BJ (cell line): ENCODE results near the gene HPS1. TPM values are rescaled to one million over a fixed set of nuclear protein-coding genes. Genes with fewer than 3 reads are reported as not detected.

Experiments used
- CTCF ChIA-PET: fragments of 350-600 bp; formaldehyde crosslinking; extraction: SDS; loops from one replicate; lab custom pipeline; 2021; ENCODE audit warnings: antibody characterized with exemption, inconsistent platforms; lab: Yijun Ruan, JAX
- POLR2A ChIA-PET: fragments of 300-600 bp; sonication (Branson Sonifier 250); formaldehyde crosslinking; extraction: SDS; loops from one replicate; lab custom pipeline; 2021; ENCODE audit warnings: antibody characterized with exemption; lab: Charles Lee
- DNase-seq: peaks from one replicate; pipeline ENCODE4 v3.0.0-alpha.2; 2011; ENCODE audit warnings: low read depth
- H3K27me3 ChIP-seq: 2 replicates; pipeline ENCODE4 v1.6.0; 2011; ENCODE audit warnings: low read length; ENCODE audit not compliant: control insufficient read depth, insufficient read depth
- H3K36me3 ChIP-seq: 2 replicates; pipeline ENCODE4 v1.5.1; 2011; ENCODE audit warnings: low read length; ENCODE audit not compliant: control insufficient read depth, insufficient read depth
- H3K4me3 ChIP-seq: 2 replicates; pipeline ENCODE4 v1.5.1; 2011; ENCODE audit warnings: low read depth, mild to moderate bottlenecking, control low read depth, low read length
- CTCF ChIP-seq: IDR thresholded peaks from 2 replicates; pipeline ENCODE4 v1.5.1; 2011; ENCODE audit warnings: low read depth, mild to moderate bottlenecking, control low read depth, inconsistent platforms, low read length, moderate library complexity; ENCODE audit not compliant: insufficient read depth
- polyA plus RNA-seq: library from polyadenylated mRNA; depleted of rRNA; stranded (reverse); fragments of >200 nt; gene quantifications from 2 replicates; pipeline ENCODE4 v1.2.3, GENCODE V29; 2011; rRNA removed
- small RNA-seq: library from RNA; depleted of rRNA; stranded (forward); fragments of <200 nt; gene quantifications from one replicate; pipeline ENCODE3, GENCODE V24; 2012; ENCODE audit warnings: low replicate concordance, low read depth; ENCODE audit not compliant: insufficient read length

Gene HPS1
- polyA plus RNA-seq, 1 experiment: 88.8 TPM

DNA sequence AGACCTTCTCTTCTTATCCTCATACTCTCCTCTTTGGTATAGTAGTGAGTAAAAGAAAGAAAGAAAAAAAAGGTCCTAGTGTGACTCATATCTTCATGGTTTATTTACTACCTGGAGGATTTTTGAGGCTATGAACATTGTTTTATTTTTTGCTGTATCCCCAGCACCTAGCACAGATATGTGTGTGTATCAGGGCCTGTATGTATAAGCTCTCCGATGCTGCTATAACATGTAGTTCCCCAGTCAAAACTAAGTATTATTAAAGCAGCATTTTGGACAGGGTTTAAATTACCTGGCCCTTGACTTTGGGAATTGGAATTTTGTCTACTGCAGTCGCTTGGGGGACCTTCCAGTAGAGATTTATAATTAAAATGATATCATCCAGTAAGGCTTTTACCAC, 78.1 kb downstream of the HPS1 start:
- Histone ChIP-seq H3K27me3 (no peaks in the 10 kb centered on the region; the same call in 1 of the 2 replicates), H3K4me3 (no peak overlapping the region), H3K36me3 (no peaks in the 10 kb centered on the region)
- ChIA-PET CTCF (interaction anchor here (1.1 kb wide), 1 partner anchor 12 kb away, joined by 3 read pairs; no protein-coding TSS in a partner anchor), POLR2A (no interaction called here)
- DNase-seq: no peak
- no peak for TF ChIP-seq CTCF

- DNase-seq: no peak
- no peak for TF ChIP-seq CTCF
- ChIA-PET CTCF (interaction anchor here (0.9 to 1.1 kb wide), 3 partner anchors 11 to 27 kb away, joined by 3 to 5 read pairs (median 3); no protein-coding TSS in a partner anchor), POLR2A (no interaction called here)
- no peaks in the 10 kb centered on the region; the same call in 1 of the 2 replicates for H3K27me3 ChIP-seq
- no peak overlapping the region for H3K4me3 ChIP-seq
- no peaks in the 10 kb centered on the region for H3K36me3 ChIP-seq
These were observed 78.9 kb downstream of the HPS1 start for GRCh38 chr10:98367604-98368451.

Small RNA genes lying within 50 kb of the gene (small RNA-seq; reads per million reads assigned to genes)
- gene MIR4685: not detected

Other genes starting within 250 kb of the HPS1 start
- 67.9 and 75.5 TPM in 2 replicates for gene LOXL4, start 178.7 kb downstream of the HPS1 start, polyA plus RNA-seq
- gene PYROXD2, start 31.8 kb downstream of the HPS1 start, polyA plus RNA-seq: 13.9 and 23.1 TPM in 2 replicates